SJCRH30 (cell line): Measurements from ENCODE around the gene MMP11. TPM values are rescaled to one million over a fixed set of nuclear protein-coding genes. Genes with fewer than 3 reads are reported as not detected.
"Not testable (repeated sequence)": the region's sequence is repeated elsewhere in the genome, so short reads cannot be mapped to it uniquely, and the experiment has no call there.

Experiments
- DNase-seq, 2 experiments: peaks; one replicate each; pipeline ENCODE4 v3.0.0-alpha.2; 2015 to 2020
- H3K27ac ChIP-seq: fragments of 250-450 bp; sonication (Bioruptor Pico); 2 replicates; pipeline ENCODE4 v1.5.1; 2020; ENCODE audit warnings: mild to moderate bottlenecking, moderate library complexity
- H3K27me3 ChIP-seq: fragments of 250-450 bp; sonication (Bioruptor Pico); 2 replicates; pipeline ENCODE4 v1.5.1; 2020; ENCODE audit warnings: mild to moderate bottlenecking, moderate library complexity
- H3K36me3 ChIP-seq: fragments of 250-450 bp; sonication (Bioruptor Pico); 2 replicates; pipeline ENCODE4 v1.5.1; 2020; ENCODE audit warnings: mild to moderate bottlenecking, moderate library complexity
- H3K4me1 ChIP-seq: fragments of 250-450 bp; sonication (Bioruptor Pico); 2 replicates; pipeline ENCODE4 v1.5.1; 2020; ENCODE audit warnings: mild to moderate bottlenecking, moderate library complexity
- H3K4me3 ChIP-seq: fragments of 250-450 bp; sonication (Bioruptor Pico); 2 replicates; pipeline ENCODE4 v1.5.1; 2020; ENCODE audit warnings: mild to moderate bottlenecking, moderate library complexity
- H3K9me3 ChIP-seq: fragments of 250-450 bp; sonication (Bioruptor Pico); replicated peaks from 2 replicates; pipeline ENCODE4 v1.5.1; 2020; ENCODE audit warnings: mild to moderate bottlenecking, moderate library complexity
- total RNA-seq: library from RNA; depleted of rRNA; stranded (reverse); fragments of >200 nt; shearing (Covaris generic); gene quantifications from 2 replicates; pipeline ENCODE4 v1.2.3, GENCODE V29; 2014; rRNA removed

Gene MMP11, protein sequence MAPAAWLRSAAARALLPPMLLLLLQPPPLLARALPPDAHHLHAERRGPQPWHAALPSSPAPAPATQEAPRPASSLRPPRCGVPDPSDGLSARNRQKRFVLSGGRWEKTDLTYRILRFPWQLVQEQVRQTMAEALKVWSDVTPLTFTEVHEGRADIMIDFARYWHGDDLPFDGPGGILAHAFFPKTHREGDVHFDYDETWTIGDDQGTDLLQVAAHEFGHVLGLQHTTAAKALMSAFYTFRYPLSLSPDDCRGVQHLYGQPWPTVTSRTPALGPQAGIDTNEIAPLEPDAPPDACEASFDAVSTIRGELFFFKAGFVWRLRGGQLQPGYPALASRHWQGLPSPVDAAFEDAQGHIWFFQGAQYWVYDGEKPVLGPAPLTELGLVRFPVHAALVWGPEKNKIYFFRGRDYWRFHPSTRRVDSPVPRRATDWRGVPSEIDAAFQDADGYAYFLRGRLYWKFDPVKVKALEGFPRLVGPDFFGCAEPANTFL
- total RNA-seq, result 6.6 TPM in 2 replicates

- Histone ChIP-seq H3K36me3 (no peaks in the 10 kb centered on the region), H3K4me3 (peak within 1 kb of the TSS; percentile 48), H3K4me1 (peaks cover 62% of the 10 kb centered on the region), H3K27ac (no peak within 1 kb of the TSS), H3K27me3 (no peaks in the 10 kb centered on the region), H3K9me3 (no peaks in the 10 kb centered on the region)
- peak; percentile 37 to 52 for DNase-seq
Observed at GRCh38 chr22:23772649-23773473, at the start of gene MMP11. Gene MMP11, plus strand, starts transcription at chr22:23772849. Its CDS starts 22 bp downstream, at chr22:23772871.

GRCh38 chr22:23728108-23728507 is 44.5 kb upstream of the MMP11 start:
- H3K27me3 ChIP-seq, H3K36me3 ChIP-seq, H3K4me1 ChIP-seq, DNase-seq, H3K4me3 ChIP-seq, H3K27ac ChIP-seq, H3K9me3 ChIP-seq: not testable (repeated sequence)

DNA sequence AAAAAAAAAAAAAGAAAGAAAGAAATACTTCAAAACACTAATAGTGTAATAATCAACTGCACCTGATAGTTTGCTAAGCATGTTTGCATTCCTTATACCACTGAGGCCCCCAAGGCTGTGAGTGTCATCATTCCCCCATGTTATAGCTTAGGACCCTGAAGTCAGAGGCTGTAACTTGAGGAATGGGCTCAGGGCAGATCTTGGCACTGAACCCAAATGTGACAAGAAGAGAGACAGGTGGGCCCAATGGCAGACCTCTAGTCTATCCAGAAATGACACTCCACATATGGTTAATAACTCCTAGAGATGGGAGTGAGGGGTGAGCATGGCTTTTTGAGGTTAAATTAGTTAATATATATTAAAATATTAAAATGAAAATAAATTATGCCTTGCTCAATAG is 35.0 kb upstream of the MMP11 start:
- no peaks in the 10 kb centered on the region; the same call in 1 of the 2 replicates for H3K36me3 ChIP-seq
- peaks cover 8% of the 10 kb centered on the region for H3K4me1 ChIP-seq
- no peak overlapping the region for H3K4me3 ChIP-seq
- no peak overlapping the region; the same call in 1 of the 2 replicates for H3K27ac ChIP-seq
- no peaks in the 10 kb centered on the region for H3K9me3 ChIP-seq
- peak in 1 of 2 experiments; percentile 66 for DNase-seq
- H3K27me3 ChIP-seq, result no peaks in the 10 kb centered on the region

GRCh38 chr22:23742505-23743264 is 30.0 kb upstream of the MMP11 start:
- Histone ChIP-seq H3K27me3 (no peaks in the 10 kb centered on the region), H3K4me3 (no peak overlapping the region), H3K36me3 (peaks cover 16% of the 10 kb centered on the region), H3K27ac (no peak overlapping the region), H3K4me1 (peaks cover 6% of the 10 kb centered on the region; the same call in 1 of the 2 replicates), H3K9me3 (no peaks in the 10 kb centered on the region)
- DNase-seq, result no peak

DNA sequence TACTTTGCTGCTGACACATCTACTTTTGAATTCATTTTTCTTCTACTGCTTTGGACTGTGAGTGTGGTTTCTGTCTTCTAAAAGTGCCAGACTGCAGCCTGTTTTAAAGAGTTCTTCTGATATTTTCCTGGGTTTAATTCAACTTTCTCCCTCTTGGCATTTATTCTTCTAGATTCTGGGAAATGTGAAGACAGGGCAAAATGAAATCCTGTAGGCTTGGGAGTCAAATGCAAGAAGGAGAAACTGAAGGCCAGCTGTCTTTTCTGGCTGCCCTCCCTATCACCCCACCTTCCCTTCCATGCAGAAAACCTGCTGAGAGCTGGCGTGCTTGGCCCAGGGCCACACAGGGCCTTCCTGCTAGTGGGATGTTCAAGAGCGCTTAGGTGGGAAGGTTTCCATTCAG is 29.3 kb upstream of the MMP11 start:
- Histone ChIP-seq H3K4me1 (0 out of 2 replicates have a peak, but pooled peaks cover 2% of the 10 kb centered on the region), H3K36me3 (peaks cover 16% of the 10 kb centered on the region), H3K4me3 (no peak overlapping the region), H3K27ac (no peak overlapping the region), H3K9me3 (no peaks in the 10 kb centered on the region), H3K27me3 (no peaks in the 10 kb centered on the region)
- DNase-seq, result no peak

DNA sequence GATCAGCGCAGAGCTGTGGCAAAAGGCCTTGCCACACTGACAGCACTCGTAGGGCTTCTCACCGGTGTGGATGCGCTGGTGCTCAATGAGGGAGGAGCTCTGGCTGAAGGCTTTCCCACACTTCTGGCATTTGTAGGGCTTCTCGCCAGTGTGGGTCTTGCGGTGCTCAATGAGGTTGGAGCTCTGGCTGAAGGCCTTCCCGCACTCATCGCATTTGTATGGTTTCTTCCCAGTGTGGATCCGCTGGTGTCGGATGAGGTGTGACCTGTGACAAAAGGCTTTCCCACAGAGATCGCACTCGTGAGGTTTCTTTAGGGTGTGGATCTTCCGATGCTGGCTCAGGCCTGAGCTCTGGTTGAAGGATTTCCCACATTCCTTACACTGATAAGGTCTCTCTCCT is 28.6 kb upstream of the MMP11 start:
- H3K36me3 ChIP-seq, result peaks cover 16% of the 10 kb centered on the region

GRCh38 chr22:23744485-23744884 is 28.2 kb upstream of the MMP11 start:
- no peaks in the 10 kb centered on the region for H3K9me3 ChIP-seq
- H3K27me3 ChIP-seq, result no peaks in the 10 kb centered on the region
- no peak for DNase-seq
- H3K36me3 ChIP-seq, result peaks cover 16% of the 10 kb centered on the region
- H3K4me1 ChIP-seq, result no peaks in the 10 kb centered on the region
- no peak overlapping the region for H3K4me3 ChIP-seq
- no peak overlapping the region for H3K27ac ChIP-seq

More for the DNA sequence above, 28.6 kb upstream of the MMP11 start:
- Histone ChIP-seq H3K27ac (no peak overlapping the region), H3K4me3 (no peak overlapping the region), H3K27me3 (no peaks in the 10 kb centered on the region), H3K9me3 (no peaks in the 10 kb centered on the region), H3K4me1 (no peaks in the 10 kb centered on the region)
- no peak for DNase-seq

- H3K4me3 ChIP-seq, result no peak overlapping the region
- no peaks in the 10 kb centered on the region for H3K27me3 ChIP-seq
- H3K36me3 ChIP-seq, result peaks cover 16% of the 10 kb centered on the region
- DNase-seq, result no peak
- H3K9me3 ChIP-seq, result no peaks in the 10 kb centered on the region
- H3K27ac ChIP-seq, result no peak overlapping the region
- peaks cover 5% of the 10 kb centered on the region; the same call in 1 of the 2 replicates for H3K4me1 ChIP-seq
Observed at GRCh38 chr22:23745791-23746190, 26.9 kb upstream of the MMP11 start.

DNA sequence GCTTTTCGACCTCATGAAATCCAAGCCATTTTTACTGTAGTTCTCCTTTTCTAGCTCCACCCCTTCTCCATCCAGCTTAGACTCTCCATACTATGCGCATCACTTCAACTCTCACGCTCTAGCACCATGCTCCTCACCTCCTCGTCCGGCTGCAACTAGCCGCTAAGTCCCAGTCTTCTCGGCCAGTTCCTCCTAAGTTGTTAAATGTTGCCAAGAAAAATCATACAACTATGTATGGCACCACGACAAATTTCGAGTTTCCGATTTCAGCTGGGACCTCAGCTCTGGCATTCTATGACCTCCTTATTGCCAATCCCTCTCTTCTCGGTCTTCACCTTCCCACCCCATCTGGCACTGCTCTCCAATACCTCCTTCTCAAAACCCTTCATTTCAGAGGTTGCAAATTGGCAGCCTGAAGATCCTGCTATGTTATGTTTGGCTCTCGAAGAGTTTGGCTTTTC is 22.8 kb upstream of the MMP11 start:
- DNase-seq, result no peak
- Histone ChIP-seq H3K27me3 (no peaks in the 10 kb centered on the region), H3K4me1 (peaks cover 5% of the 10 kb centered on the region; the same call in 1 of the 2 replicates), H3K4me3 (peak overlapping the region; percentile 82), H3K9me3 (no peaks in the 10 kb centered on the region), H3K27ac (no peak overlapping the region), H3K36me3 (peaks cover 7% of the 10 kb centered on the region)

- Histone ChIP-seq H3K4me1 (peaks cover 5% of the 10 kb centered on the region; the same call in 1 of the 2 replicates), H3K27me3 (no peaks in the 10 kb centered on the region), H3K9me3 (no peaks in the 10 kb centered on the region)
Observed at GRCh38 chr22:23750367-23750713, 22.3 kb upstream of the MMP11 start.

GRCh38 chr22:23750714-23751440 is 21.8 kb upstream of the MMP11 start, which contains the start of gene ZNF70:
Gene ZNF70, minus strand, starts transcription at chr22:23751112. Its CDS starts 5,972 bp downstream, at chr22:23745140.
- Histone ChIP-seq H3K27me3 (no peaks in the 10 kb centered on the region), H3K27ac (peak within 1 kb of the TSS; percentile 62), H3K9me3 (no peaks in the 10 kb centered on the region), H3K4me3 (peak within 1 kb of the TSS; percentile 82), H3K36me3 (no peaks in the 10 kb centered on the region), H3K4me1 (peaks cover 5% of the 10 kb centered on the region; the same call in 1 of the 2 replicates)
- peak; percentile 80 to 87 for DNase-seq

More at GRCh38 chr22:23750367-23750713, 22.3 kb upstream of the MMP11 start:
- Histone ChIP-seq H3K4me3 (peak overlapping the region; percentile 82), H3K27ac (peak overlapping the region; percentile 28; the same call in 1 of the 2 replicates), H3K36me3 (peaks cover 2% of the 10 kb centered on the region; the same call in 1 of the 2 replicates)
- DNase-seq, result no peak

GRCh38 chr22:23751441-23751996 is 21.1 kb upstream of the MMP11 start:
- Histone ChIP-seq H3K27ac (peak overlapping the region; percentile 62), H3K4me3 (peak overlapping the region; percentile 82), H3K4me1 (peaks cover 5% of the 10 kb centered on the region; the same call in 1 of the 2 replicates), H3K9me3 (no peaks in the 10 kb centered on the region), H3K27me3 (no peaks in the 10 kb centered on the region), H3K36me3 (no peaks in the 10 kb centered on the region)
- DNase-seq, result peak in 1 of 2 experiments; percentile 32

DNA sequence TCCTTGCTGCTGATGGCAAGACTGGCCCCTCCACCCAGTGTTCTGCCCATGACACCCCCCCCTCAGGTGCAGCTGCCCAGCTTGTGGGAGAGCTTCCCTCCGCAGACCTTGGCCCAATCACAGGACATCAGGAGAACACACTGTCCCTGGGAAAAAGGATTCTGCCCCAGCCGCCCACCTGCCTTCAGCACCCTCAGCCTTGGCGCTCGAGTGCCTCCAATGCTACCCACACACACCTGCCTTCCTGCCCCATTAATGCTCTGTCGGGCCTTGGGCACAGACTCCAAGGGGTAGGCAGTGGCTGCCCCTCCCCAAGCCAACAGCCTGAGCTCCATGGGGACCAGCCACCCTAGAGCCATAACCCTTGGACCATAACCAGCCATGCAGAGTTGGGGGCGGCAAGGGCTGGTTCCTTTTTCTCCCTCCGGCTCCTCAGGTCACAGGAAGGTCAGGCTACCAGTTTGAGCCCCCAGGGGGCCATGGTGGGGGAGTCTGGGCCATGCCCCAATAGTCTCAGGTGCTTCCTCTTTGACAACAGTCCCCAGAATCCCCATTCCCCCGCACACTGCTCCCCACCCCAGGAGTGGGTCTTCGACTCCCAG is 20.5 kb upstream of the MMP11 start:
- DNase-seq, result no peak
- no peak overlapping the region for H3K27ac ChIP-seq
- H3K36me3 ChIP-seq, result no peaks in the 10 kb centered on the region
- peaks cover 5% of the 10 kb centered on the region; the same call in 1 of the 2 replicates for H3K4me1 ChIP-seq
- no peaks in the 10 kb centered on the region for H3K27me3 ChIP-seq
- H3K4me3 ChIP-seq, result no peak overlapping the region
- no peaks in the 10 kb centered on the region for H3K9me3 ChIP-seq
